OCI-LY3 (cell line): Measurements from ENCODE around the gene NEO1.

Source experiments
- H2AFZ ChIP-seq: fragments of 200-600, 300-600 bp; shearing (Covaris generic); 2 replicates; pipeline ENCODE4 v1.6.0; 2014; ENCODE audit warnings: antibody characterized with exemption, low read depth, low read length
- H3K27ac ChIP-seq: fragments of 200-600, 300-600 bp; sonication (generic); 2 replicates; pipeline ENCODE4 v1.5.1; 2014; ENCODE audit warnings: mild to moderate bottlenecking, low read length, moderate library complexity, mixed read lengths
- H3K27me3 ChIP-seq: fragments of 200-600, 300-600 bp; sonication (generic); 2 replicates; pipeline ENCODE4 v1.6.1; 2014; ENCODE audit warnings: low read depth, low read length, mixed read lengths
- H3K36me3 ChIP-seq: fragments of 200-600, 300-600 bp; sonication (generic); replicated peaks from 2 replicates; pipeline ENCODE3; 2014; ENCODE audit warnings: low read depth, low read length, mixed read lengths
- H3K4me1 ChIP-seq: fragments of 300-600, 200-600 bp; sonication (generic); 2 replicates; pipeline ENCODE4 v1.6.1; 2014; ENCODE audit warnings: low read length, mixed read lengths
- H3K4me2 ChIP-seq: fragments of 200-600, 300-600 bp; sonication (generic); 2 replicates; pipeline ENCODE4 v1.6.1; 2014; ENCODE audit warnings: low read length, mixed read lengths
- H3K4me3 ChIP-seq: fragments of 300-600, 200-600 bp; sonication (generic); 2 replicates; pipeline ENCODE4 v1.5.1; 2014; ENCODE audit warnings: antibody characterized with exemption, mild to moderate bottlenecking, low read length, moderate library complexity
- H3K79me2 ChIP-seq: fragments of 300-600, 200-600 bp; shearing (Covaris generic); 2 replicates; pipeline ENCODE4 v1.6.1; 2014; ENCODE audit warnings: mild to moderate bottlenecking, low read length, mixed read lengths
- H3K9ac ChIP-seq: fragments of 300-600, 200-600 bp; shearing (Covaris generic); 2 replicates; pipeline ENCODE4 v1.6.0; 2014; ENCODE audit warnings: mild to moderate bottlenecking, low read length, moderate library complexity
- H3K9me3 ChIP-seq: fragments of 200-600, 300-600 bp; shearing (Covaris generic); 2 replicates; pipeline ENCODE4 v1.6.1; 2014; ENCODE audit warnings: low read length, mixed read lengths; ENCODE audit not compliant: insufficient read depth
- H4K20me1 ChIP-seq: fragments of 200-600, 300-600 bp; sonication (generic); 2 replicates; pipeline ENCODE4 v1.6.1; 2016; ENCODE audit warnings: low read length, mixed read lengths; ENCODE audit not compliant: insufficient read depth
- EZH2phosphoT487 ChIP-seq: fragments of 200-600 bp; shearing (Covaris generic); IDR thresholded peaks from 2 replicates; pipeline ENCODE4 v1.6.1; 2018; ENCODE audit warnings: antibody characterized with exemption, mixed run types, low read depth
- TF ChIP-seq, protein P1 (sequence below): fragments of 200-600, 300-600 bp; sonication (generic); IDR thresholded peaks from 2 replicates; pipeline ENCODE4 v1.5.1; 2014; ENCODE audit warnings: antibody characterized with exemption, low read length, low read depth

Gene NEO1

DNA sequence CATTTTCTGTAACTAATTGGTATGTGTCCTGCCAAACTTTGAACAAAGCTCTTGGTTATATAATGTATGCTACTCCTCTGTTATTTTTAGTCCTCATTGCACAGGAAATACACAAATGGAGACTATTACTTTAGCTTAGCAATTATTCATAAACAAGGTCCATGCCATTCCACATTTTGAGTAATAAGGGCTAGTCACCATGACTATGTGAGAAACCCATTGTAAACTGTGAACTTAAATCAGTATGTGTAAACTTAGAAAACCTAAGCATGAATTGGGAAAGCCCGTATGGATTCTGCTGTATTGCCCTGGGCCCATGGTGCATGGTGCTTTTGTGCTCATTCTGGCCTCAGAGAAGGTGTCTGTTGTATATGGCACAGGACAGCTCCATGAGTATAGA is 216.2 kb downstream of the NEO1 start:
- no peaks in the 10 kb centered on the region for H3K36me3 ChIP-seq
- H3K4me1 ChIP-seq: peaks cover 4% of the 10 kb centered on the region; the same call in 1 of the 2 replicates
- no peak overlapping the region for H3K4me3 ChIP-seq
- no peak overlapping the region for H3K27ac ChIP-seq
- no peaks in the 10 kb centered on the region for H4K20me1 ChIP-seq
- TF ChIP-seq EZH2phosphoT487: no peak
- TF ChIP-seq, protein P1, sequence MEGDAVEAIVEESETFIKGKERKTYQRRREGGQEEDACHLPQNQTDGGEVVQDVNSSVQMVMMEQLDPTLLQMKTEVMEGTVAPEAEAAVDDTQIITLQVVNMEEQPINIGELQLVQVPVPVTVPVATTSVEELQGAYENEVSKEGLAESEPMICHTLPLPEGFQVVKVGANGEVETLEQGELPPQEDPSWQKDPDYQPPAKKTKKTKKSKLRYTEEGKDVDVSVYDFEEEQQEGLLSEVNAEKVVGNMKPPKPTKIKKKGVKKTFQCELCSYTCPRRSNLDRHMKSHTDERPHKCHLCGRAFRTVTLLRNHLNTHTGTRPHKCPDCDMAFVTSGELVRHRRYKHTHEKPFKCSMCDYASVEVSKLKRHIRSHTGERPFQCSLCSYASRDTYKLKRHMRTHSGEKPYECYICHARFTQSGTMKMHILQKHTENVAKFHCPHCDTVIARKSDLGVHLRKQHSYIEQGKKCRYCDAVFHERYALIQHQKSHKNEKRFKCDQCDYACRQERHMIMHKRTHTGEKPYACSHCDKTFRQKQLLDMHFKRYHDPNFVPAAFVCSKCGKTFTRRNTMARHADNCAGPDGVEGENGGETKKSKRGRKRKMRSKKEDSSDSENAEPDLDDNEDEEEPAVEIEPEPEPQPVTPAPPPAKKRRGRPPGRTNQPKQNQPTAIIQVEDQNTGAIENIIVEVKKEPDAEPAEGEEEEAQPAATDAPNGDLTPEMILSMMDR: no peak
- no peak overlapping the region for H3K9ac ChIP-seq
- no peak overlapping the region for H2AFZ ChIP-seq
- H3K27me3 ChIP-seq: no peaks in the 10 kb centered on the region
- no peaks in the 10 kb centered on the region for H3K79me2 ChIP-seq
- H3K4me2 ChIP-seq: no peak overlapping the region
- no peaks in the 10 kb centered on the region for H3K9me3 ChIP-seq

DNA sequence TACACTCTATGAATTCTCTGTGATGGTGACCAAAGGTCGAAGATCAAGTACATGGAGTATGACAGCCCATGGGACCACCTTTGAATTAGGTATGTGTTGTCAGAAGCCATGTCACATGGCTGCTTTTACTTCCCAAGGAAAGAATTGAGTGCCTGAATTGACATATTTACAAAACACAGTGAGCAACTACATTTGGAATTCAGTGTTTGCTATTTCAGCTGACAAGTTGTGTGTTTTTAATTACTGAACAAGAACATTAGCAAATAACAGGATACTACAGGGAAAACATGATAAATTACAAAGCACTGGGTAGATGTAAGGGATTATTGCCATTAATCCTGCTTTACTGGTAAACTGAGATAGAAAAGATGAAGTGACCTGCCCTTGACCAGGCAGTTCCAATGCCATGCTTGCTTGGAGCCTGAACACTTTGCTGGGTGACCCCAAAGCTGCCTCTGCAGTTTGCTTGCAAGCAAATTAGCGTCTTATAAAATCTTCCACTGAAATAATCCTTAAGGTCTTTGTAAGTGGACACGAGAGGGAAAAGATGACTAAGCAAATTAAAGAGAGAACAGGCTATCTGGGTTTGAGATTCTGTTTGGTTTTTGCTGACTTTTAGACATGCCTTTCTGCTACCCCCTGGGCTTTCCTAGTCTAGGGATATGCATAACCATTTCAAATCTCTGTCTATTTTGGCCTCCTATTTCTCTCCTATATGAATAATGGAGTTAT is 218.3 kb downstream of the NEO1 start:
- Histone ChIP-seq H3K27me3 (no peaks in the 10 kb centered on the region), H3K4me3 (no peak overlapping the region), H3K4me1 (peaks cover 4% of the 10 kb centered on the region; the same call in 1 of the 2 replicates), H3K9me3 (no peaks in the 10 kb centered on the region), H3K4me2 (no peak overlapping the region), H3K9ac (no peak overlapping the region), H2AFZ (no peak overlapping the region), H3K27ac (no peak overlapping the region), H4K20me1 (no peaks in the 10 kb centered on the region), H3K79me2 (no peaks in the 10 kb centered on the region), H3K36me3 (no peaks in the 10 kb centered on the region)
- TF ChIP-seq, protein P1: no peak
- no peak for TF ChIP-seq EZH2phosphoT487

DNA sequence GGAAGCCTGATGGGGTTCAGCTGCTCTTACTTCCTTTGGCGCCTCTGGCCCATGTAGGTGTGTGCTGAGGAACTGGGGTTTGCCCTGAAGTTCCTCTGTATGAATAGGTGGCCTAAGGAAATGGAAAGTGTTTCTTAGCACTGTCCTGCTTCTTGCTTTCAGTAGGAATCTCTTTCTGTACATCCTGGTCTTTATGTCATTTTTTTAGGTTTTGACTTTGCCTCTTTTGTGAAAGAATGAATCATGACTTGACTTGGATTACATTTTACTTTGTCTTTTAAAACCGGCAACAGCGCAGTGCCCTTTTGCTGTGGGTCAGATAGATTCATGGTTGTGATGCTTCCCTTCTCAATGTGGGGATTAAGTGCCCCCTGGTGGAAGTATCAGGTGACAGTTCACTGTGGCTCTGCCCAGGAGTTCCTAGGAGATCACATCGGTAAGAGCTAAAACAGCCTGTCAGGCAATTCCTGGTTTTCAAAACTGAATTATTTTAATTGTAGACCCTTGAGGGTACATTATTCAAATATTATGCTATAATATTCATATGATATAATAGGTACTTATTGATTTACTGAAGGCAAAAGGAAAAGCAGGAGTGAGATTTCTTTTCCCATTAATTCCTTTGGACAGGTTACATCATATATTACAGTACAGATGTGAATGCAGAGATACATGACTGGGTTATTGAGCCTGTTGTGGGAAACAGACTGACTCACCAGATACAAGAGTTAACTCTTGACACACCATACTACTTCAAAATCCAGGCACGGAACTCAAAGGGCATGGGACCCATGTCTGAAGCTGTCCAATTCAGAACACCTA is 221.1 kb downstream of the NEO1 start:
- Histone ChIP-seq H3K79me2 (no peaks in the 10 kb centered on the region), H2AFZ (peak overlapping the region; percentile 27; the same call in 1 of the 2 replicates), H3K27me3 (no peaks in the 10 kb centered on the region), H3K9me3 (no peaks in the 10 kb centered on the region), H3K9ac (no peak overlapping the region), H3K4me3 (peak overlapping the region; percentile 39), H3K36me3 (no peaks in the 10 kb centered on the region), H4K20me1 (no peaks in the 10 kb centered on the region), H3K4me1 (peaks cover 4% of the 10 kb centered on the region; the same call in 1 of the 2 replicates), H3K27ac (no peak overlapping the region), H3K4me2 (peak overlapping the region; percentile 53)
- TF ChIP-seq EZH2phosphoT487: no peak
- TF ChIP-seq, protein P1: peak; percentile 87

DNA sequence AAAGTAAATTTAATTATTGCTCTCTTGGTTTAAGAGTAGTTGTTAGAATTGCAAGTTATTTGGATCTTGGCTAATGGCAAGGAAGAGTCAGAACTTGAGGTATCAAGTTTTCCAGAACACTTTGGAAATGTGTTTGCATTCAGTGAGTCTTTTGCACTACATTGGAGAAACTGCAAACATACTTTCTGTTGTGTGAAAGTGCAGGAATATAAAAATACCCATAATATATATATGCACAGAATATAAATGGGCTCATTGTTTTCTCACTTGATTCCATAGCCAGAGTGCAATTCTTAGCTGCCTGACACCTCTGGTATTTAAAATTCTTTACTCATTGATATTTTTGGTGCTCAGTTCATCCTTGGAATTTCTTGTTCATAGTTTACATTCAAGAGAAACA is 223.6 kb downstream of the NEO1 start:
- no peaks in the 10 kb centered on the region for H3K79me2 ChIP-seq
- H2AFZ ChIP-seq: no peak overlapping the region
- no peaks in the 10 kb centered on the region for H4K20me1 ChIP-seq
- no peak overlapping the region for H3K4me2 ChIP-seq
- no peaks in the 10 kb centered on the region for H3K9me3 ChIP-seq
- H3K4me3 ChIP-seq: no peak overlapping the region
- no peak overlapping the region for H3K27ac ChIP-seq
- TF ChIP-seq EZH2phosphoT487: no peak
- TF ChIP-seq, protein P1: no peak
- no peak overlapping the region for H3K9ac ChIP-seq
- H3K36me3 ChIP-seq: no peaks in the 10 kb centered on the region
- no peaks in the 10 kb centered on the region for H3K27me3 ChIP-seq
- H3K4me1 ChIP-seq: peaks cover 4% of the 10 kb centered on the region; the same call in 1 of the 2 replicates
